K562 treated with DMSO at 1 percent for 24 hours (cell line): ENCODE data around the gene SLC16A13. TPM values are rescaled to one million over a fixed set of nuclear protein-coding genes. Genes with fewer than 3 reads are reported as not detected.

Experiments
- total RNA-seq: library from RNA; unstranded; fragments of 300-600 nt; gene quantifications from 2 replicates; pipeline ENCODE4 v1.2.3, GENCODE V29; 2022; ENCODE audit warnings: low read depth; ENCODE audit not compliant: insufficient read depth

The SLC16A13 gene
- total RNA-seq: 9.1 and 11.3 TPM in 2 replicates

GRCh38 chr17:7035591-7036368 is at the start of gene SLC16A13:
Gene SLC16A13, plus strand, starts transcription at chr17:7036015. Its CDS starts 368 bp downstream, at chr17:7036383.

GRCh38 chr17:6995500-6996255 is 40.1 kb upstream of the SLC16A13 start, which contains the start of gene ALOX12:
Gene ALOX12, plus strand, starts transcription at chr17:6996049. Its CDS starts 69 bp downstream, at chr17:6996118.

GRCh38 chr17:7022781-7023571 is 12.8 kb upstream of the SLC16A13 start, which contains the start of gene BCL6B:
Gene BCL6B, plus strand, starts transcription at chr17:7023050. Its CDS starts 622 bp downstream, at chr17:7023672.

GRCh38 chr17:7043497-7044198 is 7.8 kb downstream of the SLC16A13 start, which contains the start of gene SLC16A11:
Gene SLC16A11, minus strand, starts transcription at chr17:7044092. Its CDS starts 579 bp downstream, at chr17:7043513.

GRCh38 chr17:7079581-7080455 is 44.0 kb downstream of the SLC16A13 start, which contains the start of gene CLEC10A:
Gene CLEC10A, minus strand, starts transcription at chr17:7080251. Its CDS starts 1,439 bp downstream, at chr17:7078812.

Other genes with a start within 250 kb of the SLC16A13 start
- gene TEKT1, start 204.3 kb upstream of the SLC16A13 start, total RNA-seq: not detected in 2 replicates
- gene ALOX12, start 40.0 kb upstream of the SLC16A13 start, total RNA-seq: 0.52 and 0.79 TPM in 2 replicates
- 291 and 322 TPM in 2 replicates for gene RNASEK, start 23.4 kb upstream of the SLC16A13 start, total RNA-seq
- 1.2 TPM in 2 replicates for gene BCL6B, start 13.0 kb upstream of the SLC16A13 start, total RNA-seq
- gene SLC16A11, start 8.1 kb downstream of the SLC16A13 start, total RNA-seq: 0.32 TPM in 1 of 2 replicates, not detected in the other
- gene CLEC10A, start 44.2 kb downstream of the SLC16A13 start, total RNA-seq: not detected in 2 replicates
- not detected in 2 replicates for gene ASGR2, start 78.8 kb downstream of the SLC16A13 start, total RNA-seq
- gene ASGR1, start 143.4 kb downstream of the SLC16A13 start, total RNA-seq: 1.4 and 2.5 TPM in 2 replicates
- gene DLG4, start 183.8 kb downstream of the SLC16A13 start, total RNA-seq: 3.2 and 3.6 TPM in 2 replicates
- 252 and 266 TPM in 2 replicates for gene ACADVL, start 183.9 kb downstream of the SLC16A13 start, total RNA-seq
- gene DVL2, start 198.5 kb downstream of the SLC16A13 start, total RNA-seq: 55.4 and 59.5 TPM in 2 replicates
- gene PHF23, start 203.4 kb downstream of the SLC16A13 start, total RNA-seq: 26.9 and 30.4 TPM in 2 replicates
- gene GABARAP, start 206.4 kb downstream of the SLC16A13 start, total RNA-seq: 267 and 288 TPM in 2 replicates
- 70.4 and 74.9 TPM in 2 replicates for gene CTDNEP1, start 215.7 kb downstream of the SLC16A13 start, total RNA-seq
- 54.3 and 56.3 TPM in 2 replicates for gene ELP5, start 216.2 kb downstream of the SLC16A13 start, total RNA-seq
- gene CLDN7, start 226.5 kb downstream of the SLC16A13 start, total RNA-seq: 19.6 and 20.2 TPM in 2 replicates
- 0.39 and 0.63 TPM in 2 replicates for gene SLC2A4, start 245.7 kb downstream of the SLC16A13 start, total RNA-seq